K562 (cell line): ENCODE results near the gene ADCY4. TPM values are rescaled to one million over a fixed set of nuclear protein-coding genes. Genes with fewer than 3 reads are reported as not detected.
A peak's percentile ranks its signal among the peaks of the same experiment; 100 is the strongest.

Experiments
- FOSL1 ChIP-seq: fragments of 200-800 bp; sonication (Bioruptor generic); conservative IDR thresholded peaks from 2 replicates; pipeline ENCODE4 v1.6.1; 2016; ENCODE audit warnings: missing genetic modification characterization, missing compliant biosample characterization
- MLX ChIP-seq, 2 experiments: fragments of 450-650 bp in 1 of 2; sonication (generic) in 1 of 2; formaldehyde crosslinking; conservative IDR thresholded peaks; 2 replicates each; pipeline versions ENCODE4 v1.4.0 to v1.8.1; 2020 to 2022; ENCODE audit warnings: mild to moderate bottlenecking in 1 of 2, missing genetic modification reagents in 1 of 2
- PRDM10 ChIP-seq: fragments of 450-650 bp; IDR thresholded peaks from 2 replicates; pipeline ENCODE4 v1.6.1; 2018; ENCODE audit not compliant: partially characterized antibody
- SP2 ChIP-seq: IDR thresholded peaks from 2 replicates; pipeline ENCODE4 v1.6.1; 2011; ENCODE audit warnings: mild to moderate bottlenecking, low read depth, low read length, moderate library complexity; ENCODE audit not compliant: poor library complexity, severe bottlenecking; ENCODE audit errors: extremely low read depth
- ZNF12 ChIP-seq: sonication (generic); formaldehyde crosslinking; IDR thresholded peaks from 2 replicates; pipeline ENCODE4 v1.4.0; 2020; ENCODE audit warnings: mild to moderate bottlenecking, missing genetic modification reagents
- ZNF184 ChIP-seq: sonication (generic); formaldehyde crosslinking; IDR thresholded peaks from 2 replicates; pipeline ENCODE4 v1.5.0; 2020; ENCODE audit warnings: missing genetic modification reagents
- polyA plus RNA-seq, 8 experiments: library from polyadenylated mRNA; depleted of rRNA in 4 of 8; stranded (reverse) in 5 of 8; unstranded in 3 of 8; fragments of >200 nt; fragmentation: Nextera tagmentation in 2 of 8; fragmentation: Illumina TruSeq in 1 of 8; extraction: Ambion mirVana in 2 of 8; extraction: Trizol in 1 of 8; gene quantifications; 2 replicates each; pipeline versions ENCODE4 v1.2.1 to v1.2.3, GENCODE V29; 2011 to 2014; ENCODE audit warnings: inconsistent platforms in 1 of 8, missing spikeins in 1 of 8
- total RNA-seq, 7 experiments: library from RNA; depleted of rRNA in 6 of 7; stranded (reverse); fragments of >200 nt in 6 of 7; fragmentation: Illumina TruSeq in 2 of 7; extraction: Trizol in 2 of 7; gene quantifications; 2 replicates each; pipeline versions ENCODE4 v1.2.1 to v1.2.3, GENCODE V29; 2011 to 2021; ENCODE audit warnings: low replicate concordance in 1 of 7
- TF ChIP-seq, protein P1 (sequence below), 2 experiments: fragments of 250-450 bp in 1 of 2; fragments of 450-650 bp in 1 of 2; sonication (Bioruptor Pico) in 1 of 2; IDR thresholded peaks; 2 replicates each; pipeline versions ENCODE4 v1.6.1 to v1.8.0; 2016 to 2021; ENCODE audit warnings: mild to moderate bottlenecking in 2 of 2, moderate library complexity in 2 of 2, missing compliant biosample characterization in 1 of 2, missing genetic modification characterization in 1 of 2
- TF ChIP-seq, protein P2 (sequence below): sonication (generic); formaldehyde crosslinking; IDR thresholded peaks from 2 replicates; pipeline ENCODE4 v1.8.0; 2022; ENCODE audit warnings: mild to moderate bottlenecking, missing genetic modification reagents

ADCY4 gene
- total and polyA plus RNA-seq, 9 of the 15 experiments (the other 6 are each of a cell fraction or from before 2014, with no cell fraction given): 0.04 to 0.31 (median 0.15) TPM; not detected in 2

GRCh38 chr14:24317141-24317928 lies 17.5 kb downstream of the ADCY4 start (continued):
- TF ChIP-seq FOSL1 (tag) (peak; percentile 93), SP2 (no peak), ZNF184 (CRISPR knock-in tag) (no peak), MLX (CRISPR knock-in tag; conservative IDR thresholded peaks at IDR 0.05) (no peak), ZNF12 (CRISPR knock-in tag) (no peak), PRDM10 (no peak)
- TF ChIP-seq, protein P1, sequence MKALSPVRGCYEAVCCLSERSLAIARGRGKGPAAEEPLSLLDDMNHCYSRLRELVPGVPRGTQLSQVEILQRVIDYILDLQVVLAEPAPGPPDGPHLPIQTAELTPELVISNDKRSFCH (CRISPR knock-in tag; IDR thresholded peaks at IDR 0.05): no peak
- TF ChIP-seq, protein P1 (tag; IDR thresholded peaks at IDR 0.05): no peak
- TF ChIP-seq, protein P2, sequence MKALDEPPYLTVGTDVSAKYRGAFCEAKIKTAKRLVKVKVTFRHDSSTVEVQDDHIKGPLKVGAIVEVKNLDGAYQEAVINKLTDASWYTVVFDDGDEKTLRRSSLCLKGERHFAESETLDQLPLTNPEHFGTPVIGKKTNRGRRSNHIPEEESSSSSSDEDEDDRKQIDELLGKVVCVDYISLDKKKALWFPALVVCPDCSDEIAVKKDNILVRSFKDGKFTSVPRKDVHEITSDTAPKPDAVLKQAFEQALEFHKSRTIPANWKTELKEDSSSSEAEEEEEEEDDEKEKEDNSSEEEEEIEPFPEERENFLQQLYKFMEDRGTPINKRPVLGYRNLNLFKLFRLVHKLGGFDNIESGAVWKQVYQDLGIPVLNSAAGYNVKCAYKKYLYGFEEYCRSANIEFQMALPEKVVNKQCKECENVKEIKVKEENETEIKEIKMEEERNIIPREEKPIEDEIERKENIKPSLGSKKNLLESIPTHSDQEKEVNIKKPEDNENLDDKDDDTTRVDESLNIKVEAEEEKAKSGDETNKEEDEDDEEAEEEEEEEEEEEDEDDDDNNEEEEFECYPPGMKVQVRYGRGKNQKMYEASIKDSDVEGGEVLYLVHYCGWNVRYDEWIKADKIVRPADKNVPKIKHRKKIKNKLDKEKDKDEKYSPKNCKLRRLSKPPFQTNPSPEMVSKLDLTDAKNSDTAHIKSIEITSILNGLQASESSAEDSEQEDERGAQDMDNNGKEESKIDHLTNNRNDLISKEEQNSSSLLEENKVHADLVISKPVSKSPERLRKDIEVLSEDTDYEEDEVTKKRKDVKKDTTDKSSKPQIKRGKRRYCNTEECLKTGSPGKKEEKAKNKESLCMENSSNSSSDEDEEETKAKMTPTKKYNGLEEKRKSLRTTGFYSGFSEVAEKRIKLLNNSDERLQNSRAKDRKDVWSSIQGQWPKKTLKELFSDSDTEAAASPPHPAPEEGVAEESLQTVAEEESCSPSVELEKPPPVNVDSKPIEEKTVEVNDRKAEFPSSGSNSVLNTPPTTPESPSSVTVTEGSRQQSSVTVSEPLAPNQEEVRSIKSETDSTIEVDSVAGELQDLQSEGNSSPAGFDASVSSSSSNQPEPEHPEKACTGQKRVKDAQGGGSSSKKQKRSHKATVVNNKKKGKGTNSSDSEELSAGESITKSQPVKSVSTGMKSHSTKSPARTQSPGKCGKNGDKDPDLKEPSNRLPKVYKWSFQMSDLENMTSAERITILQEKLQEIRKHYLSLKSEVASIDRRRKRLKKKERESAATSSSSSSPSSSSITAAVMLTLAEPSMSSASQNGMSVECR: no peak
